ENCODE data around the gene DISP3.

DISP3 gene

DNA sequence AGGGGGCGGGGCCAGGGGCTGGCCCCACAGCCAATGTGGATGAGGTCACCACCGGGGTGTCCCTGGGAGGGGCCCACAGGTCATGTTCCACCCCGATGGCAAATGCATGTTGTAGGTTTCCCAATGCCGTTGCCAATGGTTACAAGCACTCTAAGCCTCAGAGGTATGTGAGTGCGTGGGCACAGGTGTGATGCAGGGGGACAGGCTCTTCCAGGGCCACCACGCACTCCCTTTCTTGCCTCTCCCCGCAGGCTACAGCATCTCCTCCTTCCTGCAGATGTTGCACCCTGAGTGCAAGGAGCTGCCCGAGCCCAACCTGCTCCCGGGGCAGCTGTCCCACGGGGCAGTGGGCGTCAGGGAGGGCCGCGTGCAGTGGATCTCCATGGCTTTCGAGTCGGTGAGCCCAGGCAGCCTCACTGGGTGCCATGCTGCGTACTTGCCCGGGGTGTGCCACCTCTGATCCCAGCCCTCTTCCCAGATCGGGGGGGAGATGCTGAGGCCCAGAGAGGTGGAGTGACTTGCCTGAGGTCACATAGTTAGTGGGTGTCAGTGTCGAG lies 52.4 kb downstream of the DISP3 start:
- Histone ChIP-seq H3K4me3 (ENCODE audit: low read depth, low read length) (no peak overlapping the region), H3K36me3 (ENCODE audit: control insufficient read depth, insufficient read depth, low read length) (0 out of 2 replicates have a peak, but pooled peaks cover 4% of the 10 kb centered on the region), H3K9ac (ENCODE audit: low read depth, low read length) (no peak overlapping the region), H3K4me1 (ENCODE audit: control insufficient read depth, insufficient read depth, low read length) (no peaks in the 10 kb centered on the region), H3K9me3 (ENCODE audit: control insufficient read depth, insufficient read depth, low read length) (no peaks in the 10 kb centered on the region), H3K27me3 (ENCODE audit: control insufficient read depth, insufficient read depth, low read length) (no peaks in the 10 kb centered on the region), H3K27ac (ENCODE audit: low read depth, low read length) (no peak overlapping the region)

DNA sequence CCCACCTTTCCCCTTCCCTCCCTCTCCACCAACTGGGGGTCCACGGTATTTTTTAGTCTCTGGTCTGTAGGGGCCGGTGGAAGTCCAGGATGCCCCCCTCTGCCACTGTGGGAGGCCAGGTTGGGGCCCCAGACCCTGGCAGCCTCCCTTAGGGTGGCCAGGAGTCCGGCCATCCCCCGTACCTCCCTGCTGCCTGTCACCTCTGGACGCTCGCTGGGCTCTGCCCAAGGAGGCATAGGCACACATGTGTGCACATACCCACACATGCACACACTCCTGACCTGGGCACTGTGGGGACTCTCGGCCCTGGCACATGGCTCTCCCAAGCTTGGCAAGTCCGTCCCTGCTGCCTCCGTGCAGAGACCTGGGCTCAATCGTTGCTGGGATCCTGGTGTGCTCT lies 53.0 kb downstream of the DISP3 start:
- Histone ChIP-seq H3K4me3 (ENCODE audit: low read depth, low read length) (no peak overlapping the region), H3K9me3 (ENCODE audit: control insufficient read depth, insufficient read depth, low read length) (no peaks in the 10 kb centered on the region), H3K9ac (ENCODE audit: low read depth, low read length) (no peak overlapping the region), H3K27me3 (ENCODE audit: control insufficient read depth, insufficient read depth, low read length) (no peaks in the 10 kb centered on the region), H3K4me1 (ENCODE audit: control insufficient read depth, insufficient read depth, low read length) (no peaks in the 10 kb centered on the region), H3K36me3 (ENCODE audit: control insufficient read depth, insufficient read depth, low read length) (0 out of 2 replicates have a peak, but pooled peaks cover 4% of the 10 kb centered on the region), H3K27ac (ENCODE audit: low read depth, low read length) (no peak overlapping the region)

DNA sequence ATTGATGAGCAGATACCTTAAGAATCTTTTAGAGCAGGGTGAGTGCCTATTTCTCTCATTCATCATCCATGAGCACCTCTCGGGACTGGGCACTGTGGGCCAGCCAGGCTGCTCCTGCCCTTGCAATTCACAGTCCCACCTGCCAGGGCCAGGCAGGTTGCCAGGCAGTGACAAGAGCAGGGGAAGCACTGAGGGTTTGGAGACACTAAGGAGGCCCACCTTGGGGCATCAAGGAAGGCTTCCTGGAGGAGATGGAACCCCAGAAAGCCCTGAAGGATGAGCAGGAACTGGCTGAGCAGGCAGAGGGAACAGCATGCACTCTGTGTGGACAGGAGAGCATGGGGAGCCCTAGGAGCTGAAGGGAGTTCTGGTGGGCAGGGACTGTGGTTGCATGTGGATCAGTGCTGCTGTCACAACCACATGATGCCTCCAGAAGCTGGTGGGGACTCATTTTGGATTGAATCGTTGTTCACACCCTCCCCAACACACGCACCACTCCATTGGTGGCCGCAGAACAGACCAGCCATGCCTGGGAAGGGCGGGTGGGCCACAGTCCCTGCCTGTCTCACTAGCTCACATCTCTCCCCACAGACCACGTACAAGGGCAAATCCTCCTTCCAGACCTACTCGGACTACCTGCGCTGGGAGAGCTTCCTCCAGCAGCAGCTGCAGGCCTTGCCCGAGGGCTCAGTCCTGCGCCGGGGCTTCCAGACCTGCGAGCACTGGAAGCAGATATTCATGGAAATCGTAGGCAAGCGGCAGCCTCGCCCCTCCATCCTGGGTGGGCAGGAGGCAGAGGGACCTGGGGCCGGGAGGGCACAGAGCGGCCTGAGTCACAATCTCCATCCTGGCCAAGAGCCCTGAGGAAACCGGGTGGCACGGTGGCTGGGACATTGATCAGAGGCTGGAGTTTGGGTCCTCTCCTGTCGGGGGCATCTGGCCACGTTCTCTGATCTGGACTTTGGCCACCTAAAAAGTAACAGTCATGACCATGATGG lies 55.1 kb downstream of the DISP3 start:
- H3K27me3 ChIP-seq (ENCODE audit: control insufficient read depth, insufficient read depth, low read length), result no peaks in the 10 kb centered on the region
- H3K9me3 ChIP-seq (ENCODE audit: control insufficient read depth, insufficient read depth, low read length), result no peaks in the 10 kb centered on the region
- peaks cover 4% of the 10 kb centered on the region; the same call in 1 of the 2 replicates for H3K4me1 ChIP-seq (ENCODE audit: control insufficient read depth, insufficient read depth, low read length)
- no peak overlapping the region for H3K27ac ChIP-seq (ENCODE audit: low read depth, low read length)
- H3K4me3 ChIP-seq (ENCODE audit: low read depth, low read length), result no peak overlapping the region
- H3K36me3 ChIP-seq (ENCODE audit: control insufficient read depth, insufficient read depth, low read length), result no peaks in the 10 kb centered on the region
- H3K9ac ChIP-seq (ENCODE audit: low read depth, low read length), result no peak overlapping the region

DNA sequence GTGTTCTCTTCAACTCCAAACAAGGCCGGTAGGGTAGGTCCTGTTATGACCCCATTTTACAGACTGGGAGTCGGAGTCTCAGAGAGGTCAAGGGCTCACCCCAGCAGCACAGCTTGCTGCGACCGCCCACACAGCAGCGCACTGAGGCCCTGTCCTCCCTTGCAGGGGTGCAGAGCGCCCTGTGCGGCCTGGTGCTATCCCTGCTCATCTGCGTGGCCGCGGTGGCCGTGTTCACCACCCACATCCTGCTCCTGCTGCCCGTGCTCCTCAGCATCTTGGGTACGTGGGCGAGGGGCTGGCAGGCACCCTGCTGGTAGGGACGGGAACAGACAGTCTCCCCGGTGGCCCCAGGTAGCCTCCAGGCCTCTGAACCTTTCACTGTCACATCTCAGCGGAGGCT lies 55.9 kb downstream of the DISP3 start:
- H3K36me3 ChIP-seq (ENCODE audit: control insufficient read depth, insufficient read depth, low read length), result no peaks in the 10 kb centered on the region
- H3K4me3 ChIP-seq (ENCODE audit: low read depth, low read length), result no peak overlapping the region
- H3K4me1 ChIP-seq (ENCODE audit: control insufficient read depth, insufficient read depth, low read length), result peaks cover 4% of the 10 kb centered on the region; the same call in 1 of the 2 replicates
- H3K27me3 ChIP-seq (ENCODE audit: control insufficient read depth, insufficient read depth, low read length), result no peaks in the 10 kb centered on the region
- H3K9ac ChIP-seq (ENCODE audit: low read depth, low read length), result no peak overlapping the region
- no peaks in the 10 kb centered on the region for H3K9me3 ChIP-seq (ENCODE audit: control insufficient read depth, insufficient read depth, low read length)
- no peak overlapping the region for H3K27ac ChIP-seq (ENCODE audit: low read depth, low read length)

DNA sequence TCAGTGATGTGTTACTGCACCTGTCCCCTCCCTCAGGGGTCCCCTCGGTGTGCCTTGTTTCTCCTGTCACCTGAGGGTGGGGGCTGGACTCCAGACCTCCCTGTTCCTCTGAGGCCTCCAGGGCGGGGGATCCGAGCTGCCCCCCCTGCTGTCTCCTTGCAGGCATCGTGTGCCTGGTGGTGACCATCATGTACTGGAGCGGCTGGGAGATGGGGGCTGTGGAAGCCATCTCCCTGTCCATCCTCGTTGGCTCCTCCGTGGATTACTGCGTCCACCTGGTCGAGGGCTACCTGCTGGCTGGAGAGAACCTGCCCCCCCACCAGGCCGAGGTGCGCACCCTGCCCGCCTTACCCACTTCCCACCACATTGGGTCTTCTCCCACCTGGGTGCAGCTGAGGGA lies 56.4 kb downstream of the DISP3 start:
- Histone ChIP-seq H3K9me3 (ENCODE audit: control insufficient read depth, insufficient read depth, low read length) (no peaks in the 10 kb centered on the region), H3K9ac (ENCODE audit: low read depth, low read length) (no peak overlapping the region), H3K4me3 (ENCODE audit: low read depth, low read length) (no peak overlapping the region), H3K36me3 (ENCODE audit: control insufficient read depth, insufficient read depth, low read length) (no peaks in the 10 kb centered on the region), H3K27ac (ENCODE audit: low read depth, low read length) (no peak overlapping the region), H3K4me1 (ENCODE audit: control insufficient read depth, insufficient read depth, low read length) (peaks cover 4% of the 10 kb centered on the region; the same call in 1 of the 2 replicates), H3K27me3 (ENCODE audit: control insufficient read depth, insufficient read depth, low read length) (no peaks in the 10 kb centered on the region)

DNA sequence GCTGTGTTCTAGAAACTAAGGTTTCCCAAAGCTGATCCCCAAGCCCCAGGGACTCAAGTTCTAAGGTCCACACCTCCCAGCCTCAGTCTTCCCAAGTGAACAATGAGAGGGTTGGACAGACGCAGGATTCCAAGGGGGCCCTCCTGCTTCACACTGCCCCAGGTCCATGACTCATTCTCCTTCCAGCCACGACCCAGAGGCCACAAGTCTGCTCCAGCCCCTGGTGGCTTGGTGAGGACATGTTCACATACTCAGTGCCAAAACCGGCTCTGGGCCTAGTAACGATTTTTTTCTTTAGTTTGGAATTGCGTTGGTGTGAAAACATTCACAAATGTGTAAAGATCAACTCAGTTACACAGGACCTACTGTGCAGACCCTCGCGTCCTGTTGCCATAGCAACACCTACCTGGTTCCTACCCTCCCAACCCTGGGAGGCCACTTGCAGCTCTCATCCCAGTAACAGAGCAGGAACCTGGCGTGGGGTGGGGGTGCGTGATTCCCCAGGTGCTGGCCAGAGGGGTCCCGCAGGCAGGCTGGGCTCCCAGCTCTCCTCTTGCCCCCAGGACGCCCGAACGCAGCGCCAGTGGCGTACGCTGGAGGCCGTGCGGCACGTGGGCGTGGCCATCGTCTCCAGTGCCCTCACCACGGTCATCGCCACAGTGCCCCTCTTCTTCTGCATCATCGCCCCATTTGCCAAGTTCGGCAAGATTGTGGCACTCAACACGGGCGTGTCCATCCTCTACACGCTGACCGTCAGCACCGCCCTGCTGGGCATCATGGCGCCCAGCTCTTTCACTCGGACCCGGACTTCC lies 57.0 kb downstream of the DISP3 start:
- no peaks in the 10 kb centered on the region for H3K9me3 ChIP-seq (ENCODE audit: control insufficient read depth, insufficient read depth, low read length)
- H3K4me1 ChIP-seq (ENCODE audit: control insufficient read depth, insufficient read depth, low read length), result peaks cover 4% of the 10 kb centered on the region; the same call in 1 of the 2 replicates
- no peak overlapping the region for H3K27ac ChIP-seq (ENCODE audit: low read depth, low read length)
- H3K27me3 ChIP-seq (ENCODE audit: control insufficient read depth, insufficient read depth, low read length), result no peaks in the 10 kb centered on the region
- no peak overlapping the region for H3K4me3 ChIP-seq (ENCODE audit: low read depth, low read length)
- no peaks in the 10 kb centered on the region for H3K36me3 ChIP-seq (ENCODE audit: control insufficient read depth, insufficient read depth, low read length)
- no peak overlapping the region for H3K9ac ChIP-seq (ENCODE audit: low read depth, low read length)

DNA sequence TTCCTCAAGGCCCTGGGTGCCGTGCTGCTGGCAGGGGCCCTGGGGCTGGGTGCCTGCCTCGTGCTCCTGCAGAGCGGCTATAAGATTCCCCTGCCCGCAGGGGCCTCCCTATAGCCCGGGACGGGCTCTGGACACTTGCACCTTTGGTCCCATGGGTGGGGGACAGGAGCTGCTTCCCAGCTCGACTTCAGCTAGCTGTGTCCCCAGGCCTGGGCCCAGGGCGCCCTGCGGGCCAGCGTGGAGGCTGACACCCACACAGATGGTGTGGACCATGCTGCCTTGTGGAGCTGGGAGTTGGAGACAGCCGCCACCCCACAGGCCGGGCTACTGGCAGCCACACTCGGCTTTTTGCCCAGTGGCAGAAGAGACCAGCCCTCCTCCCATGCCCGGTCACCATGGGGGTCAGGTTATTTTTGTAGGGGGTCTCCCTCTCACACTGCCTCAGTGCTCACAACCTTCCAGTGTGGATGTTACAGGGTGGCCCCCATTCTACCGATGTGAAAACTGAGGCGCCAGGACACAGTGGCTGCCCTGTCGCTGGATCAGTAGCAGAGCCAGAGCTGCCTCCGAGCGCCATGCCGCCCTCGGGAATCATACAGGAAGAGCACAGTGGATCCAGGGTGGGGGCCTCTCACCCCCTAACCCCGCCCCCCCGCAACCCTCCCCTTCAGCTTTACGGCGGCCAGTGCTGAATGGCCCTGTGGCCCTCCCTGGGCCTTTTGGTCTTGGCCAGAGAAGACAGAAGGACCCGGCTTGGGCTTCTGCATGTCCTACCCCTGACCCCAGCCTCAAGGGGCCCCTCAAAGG lies 57.8 kb downstream of the DISP3 start:
- no peak overlapping the region for H3K9ac ChIP-seq (ENCODE audit: low read depth, low read length)
- no peaks in the 10 kb centered on the region for H3K9me3 ChIP-seq (ENCODE audit: control insufficient read depth, insufficient read depth, low read length)
- H3K4me1 ChIP-seq (ENCODE audit: control insufficient read depth, insufficient read depth, low read length), result peaks cover 4% of the 10 kb centered on the region; the same call in 1 of the 2 replicates
- H3K4me3 ChIP-seq (ENCODE audit: low read depth, low read length), result no peak overlapping the region
- H3K27me3 ChIP-seq (ENCODE audit: control insufficient read depth, insufficient read depth, low read length), result no peaks in the 10 kb centered on the region
- no peaks in the 10 kb centered on the region for H3K36me3 ChIP-seq (ENCODE audit: control insufficient read depth, insufficient read depth, low read length)
- H3K27ac ChIP-seq (ENCODE audit: low read depth, low read length), result no peak overlapping the region

DNA sequence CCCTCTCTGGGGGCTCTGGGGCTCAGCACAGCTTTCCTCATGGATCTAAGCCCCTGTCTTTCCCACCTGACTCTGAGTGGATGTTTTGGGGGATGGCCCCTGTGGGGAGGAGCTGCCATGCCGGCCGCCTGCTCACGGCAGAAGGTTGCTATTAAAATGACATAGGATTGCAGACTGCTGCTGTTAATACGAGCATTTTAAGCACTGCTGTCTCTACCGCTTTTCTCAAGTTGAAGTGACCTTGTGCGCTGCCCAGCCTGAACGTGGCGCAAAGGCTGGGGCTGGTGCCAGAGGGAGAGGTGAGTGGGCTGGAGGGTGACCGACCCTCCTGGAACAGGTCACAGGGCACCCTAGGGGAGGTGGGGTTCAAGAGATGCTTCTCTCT lies 58.4 kb downstream of the DISP3 start:
- Histone ChIP-seq H3K27me3 (ENCODE audit: control insufficient read depth, insufficient read depth, low read length) (no peaks in the 10 kb centered on the region), H3K27ac (ENCODE audit: low read depth, low read length) (no peak overlapping the region), H3K9ac (ENCODE audit: low read depth, low read length) (no peak overlapping the region), H3K9me3 (ENCODE audit: control insufficient read depth, insufficient read depth, low read length) (no peaks in the 10 kb centered on the region), H3K4me3 (ENCODE audit: low read depth, low read length) (no peak overlapping the region), H3K4me1 (ENCODE audit: control insufficient read depth, insufficient read depth, low read length) (peaks cover 4% of the 10 kb centered on the region; the same call in 1 of the 2 replicates), H3K36me3 (ENCODE audit: control insufficient read depth, insufficient read depth, low read length) (no peaks in the 10 kb centered on the region)

DNA sequence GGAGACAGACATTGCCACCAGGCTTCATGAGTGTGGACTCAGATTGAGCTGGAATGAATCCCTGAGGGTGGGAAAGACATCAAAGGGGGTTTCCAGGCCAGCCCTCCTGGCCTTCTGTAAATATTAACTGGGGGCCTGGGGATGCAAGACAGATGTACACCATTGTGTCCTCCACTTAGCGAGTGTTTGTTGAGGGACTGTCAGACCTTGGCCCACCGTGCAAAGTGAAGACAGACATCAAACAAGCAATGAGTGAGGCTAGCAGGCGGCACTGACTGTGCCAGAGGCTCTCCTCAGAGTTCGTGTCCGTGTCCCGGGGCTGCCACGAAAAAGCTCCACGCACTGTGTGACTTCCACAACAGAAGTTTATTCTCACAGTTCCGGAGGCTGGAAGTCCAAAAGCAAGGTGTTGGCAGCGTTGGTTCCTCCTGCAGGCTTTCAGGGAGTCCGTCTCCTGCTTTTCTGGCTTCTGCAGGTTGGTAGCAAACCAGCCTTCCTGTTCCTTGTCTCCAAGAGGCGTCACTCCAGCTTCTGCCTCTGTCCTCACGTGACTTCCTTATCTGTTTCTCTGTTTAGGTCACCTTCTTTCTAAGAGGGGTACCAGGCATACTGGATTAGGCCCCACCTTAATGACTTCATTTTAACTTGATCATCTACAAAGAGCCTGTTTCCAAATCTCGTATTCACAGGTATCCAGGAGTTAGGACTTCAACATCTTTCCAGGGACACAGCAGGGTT lies 59.1 kb downstream of the DISP3 start:
- no peaks in the 10 kb centered on the region for H3K27me3 ChIP-seq (ENCODE audit: control insufficient read depth, insufficient read depth, low read length)
- H3K9me3 ChIP-seq (ENCODE audit: control insufficient read depth, insufficient read depth, low read length), result no peaks in the 10 kb centered on the region
- no peak overlapping the region for H3K4me3 ChIP-seq (ENCODE audit: low read depth, low read length)
- no peaks in the 10 kb centered on the region for H3K36me3 ChIP-seq (ENCODE audit: control insufficient read depth, insufficient read depth, low read length)
- H3K27ac ChIP-seq (ENCODE audit: low read depth, low read length), result no peak overlapping the region
- no peak overlapping the region for H3K9ac ChIP-seq (ENCODE audit: low read depth, low read length)
- peaks cover 4% of the 10 kb centered on the region; the same call in 1 of the 2 replicates for H3K4me1 ChIP-seq (ENCODE audit: control insufficient read depth, insufficient read depth, low read length)

DNA sequence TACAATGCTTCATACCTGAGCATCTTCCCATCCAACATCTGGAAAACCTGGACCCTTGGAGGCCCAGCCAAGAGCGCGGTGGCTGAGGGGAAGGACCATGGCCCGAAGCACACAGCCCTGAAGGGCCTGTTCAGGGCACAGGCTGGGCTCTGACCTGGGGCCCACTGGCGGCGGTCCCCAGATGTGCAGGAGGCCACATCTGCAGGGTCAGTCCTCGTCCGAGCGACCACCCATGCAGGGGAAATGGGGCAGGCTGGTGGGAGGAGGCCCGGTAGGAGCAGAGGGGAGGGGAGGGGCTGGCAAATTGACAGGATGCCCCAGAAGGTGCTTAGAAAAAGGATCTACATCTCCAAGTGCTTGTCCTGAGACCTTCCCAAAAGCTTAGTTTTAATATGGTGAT lies 59.9 kb downstream of the DISP3 start:
- Histone ChIP-seq H3K27ac (ENCODE audit: low read depth, low read length) (no peak overlapping the region), H3K9me3 (ENCODE audit: control insufficient read depth, insufficient read depth, low read length) (no peaks in the 10 kb centered on the region), H3K36me3 (ENCODE audit: control insufficient read depth, insufficient read depth, low read length) (no peaks in the 10 kb centered on the region), H3K4me1 (ENCODE audit: control insufficient read depth, insufficient read depth, low read length) (peaks cover 4% of the 10 kb centered on the region; the same call in 1 of the 2 replicates), H3K27me3 (ENCODE audit: control insufficient read depth, insufficient read depth, low read length) (no peaks in the 10 kb centered on the region), H3K4me3 (ENCODE audit: low read depth, low read length) (no peak overlapping the region), H3K9ac (ENCODE audit: low read depth, low read length) (no peak overlapping the region)

All from HUES48 (cell line).